Measurements from ENCODE around the gene AATF. TPM values are rescaled to one million over a fixed set of nuclear protein-coding genes. Genes with fewer than 3 reads are reported as not detected.

Gene AATF
- total RNA-seq, 1 experiment from 2014 or later = 45.1 TPM

DNA sequence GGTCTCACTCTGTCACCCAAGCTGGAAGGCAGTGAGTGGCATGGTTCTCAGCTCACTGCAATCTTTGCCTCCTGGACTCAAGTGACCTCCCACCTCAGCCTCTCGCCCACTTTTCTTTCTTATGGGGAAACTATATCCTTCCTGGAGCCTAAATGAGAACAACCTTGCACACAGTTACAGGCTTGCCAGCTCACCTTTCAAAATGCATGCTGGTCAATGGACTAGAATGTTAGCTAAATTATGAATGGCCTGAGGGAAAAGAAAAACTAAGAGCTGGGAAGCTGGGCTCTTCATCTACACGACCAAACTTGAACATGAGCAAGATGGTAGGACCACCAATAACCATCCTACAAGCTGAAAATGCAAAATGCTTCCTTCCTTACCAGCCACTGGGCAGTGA is 22.1 kb upstream of the AATF start:
- Histone ChIP-seq H4K20me1 (ENCODE audit: insufficient read depth, low read depth, low read length) (no peaks in the 10 kb centered on the region), H3K27ac (ENCODE audit: low read length) (no peak overlapping the region), H3K4me3 (ENCODE audit: low read length) (no peak overlapping the region), H3K27me3 (ENCODE audit: low read length) (no peaks in the 10 kb centered on the region), H3K9me3 (ENCODE audit: low read length) (no peaks in the 10 kb centered on the region), H3K9me2 (replicated peaks; ENCODE audit: insufficient read depth, low read length) (no peaks in the 10 kb centered on the region), H3K79me2 (ENCODE audit: low read length) (no peaks in the 10 kb centered on the region), H3K4me2 (ENCODE audit: low read depth, low read length, poor library complexity, severe bottlenecking) (no peak overlapping the region), H3K36me3 (ENCODE audit: insufficient read depth, low read length) (no peaks in the 10 kb centered on the region), H3K4me1 (ENCODE audit: low read length) (no peaks in the 10 kb centered on the region), H3K9ac (ENCODE audit: low read length) (no peak overlapping the region), H2AFZ (ENCODE audit: low read length) (no peak overlapping the region)
- no peak for DNase-seq

DNA sequence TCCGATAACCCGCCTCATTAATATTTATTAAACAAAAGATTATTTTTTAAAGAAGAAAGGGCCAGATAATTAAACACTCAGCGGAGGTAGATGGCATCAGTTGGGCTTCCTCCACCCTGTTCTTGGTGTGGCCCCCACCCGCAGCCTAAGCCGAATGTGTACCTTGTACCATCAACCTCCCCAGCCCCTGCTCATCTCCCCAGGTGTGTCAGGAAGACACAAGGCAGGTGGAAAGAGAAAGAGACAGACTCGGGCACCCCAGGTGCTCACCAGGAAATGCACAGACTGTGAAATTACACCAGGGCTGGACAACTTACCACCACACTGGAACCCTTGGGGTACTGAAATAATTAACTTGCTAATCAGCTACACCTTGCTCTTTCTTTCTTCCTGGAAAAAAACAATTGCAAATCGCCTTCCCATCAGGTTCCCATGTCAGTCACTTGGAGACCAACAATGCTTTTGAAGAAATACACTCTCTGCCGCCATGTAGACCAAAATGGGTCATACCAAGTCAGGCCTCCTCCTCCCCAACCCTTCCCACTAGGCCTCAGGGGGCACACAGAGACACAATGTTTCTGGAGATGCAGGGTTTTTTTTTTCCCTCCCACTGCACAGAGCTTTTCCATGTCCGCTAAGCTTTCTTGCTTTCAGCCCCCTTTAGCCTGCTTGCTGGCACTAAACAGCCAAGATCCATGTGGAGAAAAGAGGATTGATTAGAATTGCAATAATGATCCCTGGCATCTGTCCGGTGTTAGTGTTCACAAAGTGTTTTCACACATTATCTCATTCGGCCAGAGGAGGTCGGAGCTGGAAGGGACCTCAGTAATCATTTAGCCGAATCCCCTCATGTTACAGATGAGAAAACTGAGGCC is 20.0 kb upstream of the AATF start:
- Histone ChIP-seq H3K4me2 (ENCODE audit: low read depth, low read length, poor library complexity, severe bottlenecking) (no peak overlapping the region), H2AFZ (ENCODE audit: low read length) (no peak overlapping the region), H3K36me3 (ENCODE audit: insufficient read depth, low read length) (no peaks in the 10 kb centered on the region)

DNA sequence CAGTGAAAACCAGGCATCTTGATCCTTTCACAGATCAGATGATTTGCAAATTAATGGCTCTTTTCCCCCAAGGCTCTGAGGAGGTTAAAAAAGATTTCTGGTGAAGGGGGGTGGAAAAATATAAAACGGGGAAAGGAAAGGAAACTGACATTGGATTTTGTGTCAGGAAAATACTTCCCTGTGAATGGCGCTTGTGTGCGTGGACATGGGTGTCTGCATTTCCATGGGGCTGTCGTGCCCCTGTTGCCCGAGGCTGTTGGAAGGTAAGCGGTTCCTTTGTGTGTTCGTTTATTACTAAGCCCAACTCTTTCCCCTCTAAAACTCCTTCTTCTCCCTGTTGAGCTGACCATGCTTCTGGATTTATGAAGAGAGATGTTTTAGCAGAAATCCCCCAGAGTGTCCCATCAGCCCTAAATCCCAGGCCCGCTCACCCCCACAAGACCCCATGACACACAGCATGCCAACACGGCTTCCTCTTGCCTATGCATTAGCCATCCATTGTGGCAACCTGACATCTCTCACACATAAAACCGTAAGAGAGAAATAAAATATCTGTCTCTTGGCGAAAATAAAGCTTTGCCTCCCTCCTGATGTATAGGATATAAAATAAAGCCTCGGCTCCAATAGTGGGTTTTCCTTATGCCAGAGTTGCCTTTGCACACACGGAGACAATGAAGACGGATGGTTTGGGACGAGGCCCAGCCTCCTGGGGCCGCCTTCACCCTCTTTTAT is 18.7 kb upstream of the AATF start:
- H3K36me3 ChIP-seq (ENCODE audit: insufficient read depth, low read length) = no peaks in the 10 kb centered on the region
- no peaks in the 10 kb centered on the region for H3K27me3 ChIP-seq (ENCODE audit: low read length)
- H3K4me3 ChIP-seq (ENCODE audit: low read length) = no peak overlapping the region
- no peaks in the 10 kb centered on the region for H4K20me1 ChIP-seq (ENCODE audit: insufficient read depth, low read depth, low read length)
- no peak overlapping the region for H3K27ac ChIP-seq (ENCODE audit: low read length)
- no peaks in the 10 kb centered on the region for H3K9me2 ChIP-seq (replicated peaks; ENCODE audit: insufficient read depth, low read length)
- no peak overlapping the region for H2AFZ ChIP-seq (ENCODE audit: low read length)
- no peak overlapping the region for H3K4me2 ChIP-seq (ENCODE audit: low read depth, low read length, poor library complexity, severe bottlenecking)
- H3K9ac ChIP-seq (ENCODE audit: low read length) = no peak overlapping the region
- no peaks in the 10 kb centered on the region for H3K79me2 ChIP-seq (ENCODE audit: low read length)
- H3K4me1 ChIP-seq (ENCODE audit: low read length) = no peaks in the 10 kb centered on the region
- no peak for DNase-seq
- no peaks in the 10 kb centered on the region for H3K9me3 ChIP-seq (ENCODE audit: low read length)

More for the DNA sequence above, 20.0 kb upstream of the AATF start:
- no peaks in the 10 kb centered on the region for H3K9me2 ChIP-seq (replicated peaks; ENCODE audit: insufficient read depth, low read length)
- H3K27me3 ChIP-seq (ENCODE audit: low read length) = no peaks in the 10 kb centered on the region
- no peak overlapping the region for H3K4me3 ChIP-seq (ENCODE audit: low read length)
- no peaks in the 10 kb centered on the region for H3K79me2 ChIP-seq (ENCODE audit: low read length)
- no peak for DNase-seq
- H3K9ac ChIP-seq (ENCODE audit: low read length) = no peak overlapping the region
- no peak overlapping the region for H3K27ac ChIP-seq (ENCODE audit: low read length)
- H3K4me1 ChIP-seq (ENCODE audit: low read length) = no peaks in the 10 kb centered on the region
- H4K20me1 ChIP-seq (ENCODE audit: insufficient read depth, low read depth, low read length) = no peaks in the 10 kb centered on the region
- no peaks in the 10 kb centered on the region for H3K9me3 ChIP-seq (ENCODE audit: low read length)

DNA sequence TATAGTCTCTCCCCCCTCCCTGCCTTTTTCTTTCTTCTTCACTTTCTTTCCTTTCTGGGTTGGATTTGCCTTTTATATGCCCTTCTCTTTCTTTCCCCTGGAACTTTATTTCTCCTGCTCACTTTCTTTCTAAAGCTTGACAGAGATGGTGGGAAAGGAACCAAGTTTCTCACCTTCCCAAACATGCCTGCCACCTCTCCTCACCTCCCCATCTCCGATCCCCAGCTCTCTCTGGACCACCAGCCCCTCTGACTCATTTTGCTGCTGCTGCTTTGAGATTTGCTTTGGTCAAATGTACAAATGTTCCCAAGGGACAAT is 18.2 kb upstream of the AATF start:
- Histone ChIP-seq H3K27me3 (ENCODE audit: low read length) (no peaks in the 10 kb centered on the region), H3K9me2 (replicated peaks; ENCODE audit: insufficient read depth, low read length) (no peaks in the 10 kb centered on the region), H3K9me3 (ENCODE audit: low read length) (no peaks in the 10 kb centered on the region), H3K79me2 (ENCODE audit: low read length) (no peaks in the 10 kb centered on the region), H3K36me3 (ENCODE audit: insufficient read depth, low read length) (no peaks in the 10 kb centered on the region), H3K9ac (ENCODE audit: low read length) (no peak overlapping the region), H2AFZ (ENCODE audit: low read length) (no peak overlapping the region), H3K4me3 (ENCODE audit: low read length) (no peak overlapping the region), H4K20me1 (ENCODE audit: insufficient read depth, low read depth, low read length) (no peaks in the 10 kb centered on the region), H3K27ac (ENCODE audit: low read length) (no peak overlapping the region), H3K4me2 (ENCODE audit: low read depth, low read length, poor library complexity, severe bottlenecking) (no peak overlapping the region), H3K4me1 (ENCODE audit: low read length) (no peaks in the 10 kb centered on the region)
- DNase-seq = no peak

DNA sequence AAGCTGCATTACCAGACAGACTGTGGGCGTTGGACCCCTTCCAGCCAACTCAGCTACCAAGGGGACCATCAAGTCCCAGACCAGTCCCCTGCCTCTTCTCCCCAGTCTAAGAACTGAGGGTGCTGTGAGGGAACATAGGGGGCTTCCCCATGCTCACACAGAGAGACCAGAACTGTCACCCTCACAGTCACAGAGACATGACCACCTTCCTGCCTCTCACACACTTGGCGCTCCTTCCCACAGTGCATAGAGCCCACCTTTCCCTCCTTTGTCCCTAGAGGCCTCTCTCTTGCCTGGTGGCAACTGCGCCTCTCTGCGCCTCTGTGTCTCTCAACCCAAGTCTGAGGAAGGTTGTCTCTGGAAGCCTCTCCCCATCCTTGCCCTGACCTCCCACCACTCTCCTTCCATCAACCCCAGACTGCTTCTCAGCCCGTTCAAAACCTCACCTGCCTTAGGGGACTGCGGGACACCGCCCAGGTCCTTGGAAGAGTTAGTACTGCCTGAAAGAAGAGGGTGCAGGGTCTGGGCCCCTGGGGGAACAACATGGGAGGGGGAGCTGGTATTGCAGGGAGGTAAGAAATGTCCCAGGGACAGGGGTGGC is 17.6 kb upstream of the AATF start:
- Histone ChIP-seq H3K27ac (ENCODE audit: low read length) (no peak overlapping the region), H2AFZ (ENCODE audit: low read length) (no peak overlapping the region), H3K9me2 (replicated peaks; ENCODE audit: insufficient read depth, low read length) (no peaks in the 10 kb centered on the region), H3K9ac (ENCODE audit: low read length) (no peak overlapping the region), H3K9me3 (ENCODE audit: low read length) (no peaks in the 10 kb centered on the region), H3K4me1 (ENCODE audit: low read length) (no peaks in the 10 kb centered on the region), H3K27me3 (ENCODE audit: low read length) (no peaks in the 10 kb centered on the region), H3K4me2 (ENCODE audit: low read depth, low read length, poor library complexity, severe bottlenecking) (no peak overlapping the region), H3K36me3 (ENCODE audit: insufficient read depth, low read length) (no peaks in the 10 kb centered on the region), H4K20me1 (ENCODE audit: insufficient read depth, low read depth, low read length) (no peaks in the 10 kb centered on the region), H3K79me2 (ENCODE audit: low read length) (no peaks in the 10 kb centered on the region), H3K4me3 (ENCODE audit: low read length) (no peak overlapping the region)
- DNase-seq = no peak

DNA sequence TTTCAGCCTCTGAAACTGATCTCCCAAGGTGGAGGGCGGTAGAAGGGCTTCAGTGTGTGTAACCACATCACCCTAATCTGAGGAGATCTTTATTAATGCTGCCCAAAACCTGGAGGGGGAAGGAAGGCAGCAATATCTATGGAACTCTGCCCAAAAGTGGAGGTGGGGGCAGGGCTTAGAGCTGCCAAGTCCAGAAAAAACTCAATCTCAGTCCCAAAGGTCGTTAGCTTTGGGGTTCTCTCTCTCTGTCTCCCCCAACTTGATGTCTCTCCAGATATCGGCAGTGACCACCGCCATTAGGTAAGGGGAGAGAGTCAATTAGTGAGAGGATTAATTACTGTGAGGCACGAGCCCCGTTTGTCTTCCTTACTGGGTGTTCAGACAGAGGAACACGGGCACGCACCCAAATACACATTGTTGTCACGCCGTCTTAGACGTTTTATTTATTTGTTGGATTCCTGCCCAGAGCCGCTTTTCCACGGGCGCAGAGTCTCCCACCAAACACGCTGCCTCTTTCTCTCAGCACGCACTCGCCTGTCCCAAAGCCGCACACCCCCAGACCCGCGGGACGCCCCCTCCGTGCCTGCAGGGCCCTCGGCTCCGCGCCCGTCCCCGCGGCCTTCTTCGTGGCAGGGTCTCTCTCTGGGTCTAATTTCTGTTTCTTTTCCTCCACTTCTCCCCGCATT is 16.9 kb upstream of the AATF start:
- Histone ChIP-seq H3K4me2 (ENCODE audit: low read depth, low read length, poor library complexity, severe bottlenecking) (no peak overlapping the region), H3K9ac (ENCODE audit: low read length) (no peak overlapping the region)

DNA sequence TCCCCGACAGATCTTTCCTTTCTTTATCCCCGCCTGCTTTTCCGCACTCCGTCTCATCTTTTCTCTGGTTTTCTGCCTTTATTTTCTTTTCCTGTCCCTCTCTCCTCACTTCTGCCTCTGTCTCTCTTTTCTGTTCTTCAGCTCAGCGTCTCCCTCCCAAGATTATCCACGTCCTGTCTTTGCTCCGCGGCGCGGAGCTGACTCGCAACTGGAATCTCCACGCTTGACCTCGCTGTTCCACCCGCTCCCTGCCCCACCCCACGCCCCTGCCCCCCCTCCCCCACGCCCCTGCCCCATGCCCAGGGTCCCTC is 16.4 kb upstream of the AATF start:
- no peaks in the 10 kb centered on the region for H3K27me3 ChIP-seq (ENCODE audit: low read length)
- H4K20me1 ChIP-seq (ENCODE audit: insufficient read depth, low read depth, low read length) = no peaks in the 10 kb centered on the region
- no peaks in the 10 kb centered on the region for H3K9me3 ChIP-seq (ENCODE audit: low read length)
- no peaks in the 10 kb centered on the region for H3K79me2 ChIP-seq (ENCODE audit: low read length)
- H3K9me2 ChIP-seq (replicated peaks; ENCODE audit: insufficient read depth, low read length) = no peaks in the 10 kb centered on the region
- no peak overlapping the region for H3K9ac ChIP-seq (ENCODE audit: low read length)
- no peak overlapping the region for H3K4me2 ChIP-seq (ENCODE audit: low read depth, low read length, poor library complexity, severe bottlenecking)
- H3K36me3 ChIP-seq (ENCODE audit: insufficient read depth, low read length) = no peaks in the 10 kb centered on the region
- H3K27ac ChIP-seq (ENCODE audit: low read length) = no peak overlapping the region
- H3K4me3 ChIP-seq (ENCODE audit: low read length) = no peak overlapping the region
- DNase-seq = no peak
- no peaks in the 10 kb centered on the region for H3K4me1 ChIP-seq (ENCODE audit: low read length)
- H2AFZ ChIP-seq (ENCODE audit: low read length) = no peak overlapping the region

More for the DNA sequence above, 16.9 kb upstream of the AATF start:
- Histone ChIP-seq H3K4me3 (ENCODE audit: low read length) (no peak overlapping the region), H2AFZ (ENCODE audit: low read length) (no peak overlapping the region), H3K27me3 (ENCODE audit: low read length) (no peaks in the 10 kb centered on the region), H3K36me3 (ENCODE audit: insufficient read depth, low read length) (no peaks in the 10 kb centered on the region), H3K79me2 (ENCODE audit: low read length) (no peaks in the 10 kb centered on the region), H3K27ac (ENCODE audit: low read length) (no peak overlapping the region), H4K20me1 (ENCODE audit: insufficient read depth, low read depth, low read length) (no peaks in the 10 kb centered on the region), H3K9me3 (ENCODE audit: low read length) (no peaks in the 10 kb centered on the region), H3K4me1 (ENCODE audit: low read length) (no peaks in the 10 kb centered on the region), H3K9me2 (replicated peaks; ENCODE audit: insufficient read depth, low read length) (no peaks in the 10 kb centered on the region)
- DNase-seq = no peak

Data from Karpas-422 (cell line).